ENCODE measurements around the gene FSTL4. TPM values are rescaled to one million over a fixed set of nuclear protein-coding genes. Genes with fewer than 3 reads are reported as not detected.
A peak's percentile ranks its signal among the peaks of the same experiment; 100 is the strongest.

Gene FSTL4
- total and polyA plus RNA-seq, 12 donors: 0.48 to 5.2 (median 2.3) TPM

GRCh38 chr5:133470841-133471240 lies 141.5 kb downstream of the FSTL4 start:
- Histone ChIP-seq H3K36me3 (replicated peaks in 1 of 2) (no peaks in the 10 kb centered on the region), H3K27me3 (no peaks in the 10 kb centered on the region), H3K4me3 (no peak overlapping the region), H3K9me3 (replicated peaks in 1 of 3) (no peaks in the 10 kb centered on the region), H3K27ac (no peak overlapping the region), H3K4me1 (replicated peaks in 1 of 2) (no peaks in the 10 kb centered on the region)
- DNase-seq: no peak
- TF ChIP-seq POLR2A (IDR thresholded peaks at IDR 0.05): no peak
- no peak for TF ChIP-seq CTCF (IDR thresholded peaks at IDR 0.05)
- intact Hi-C loops (cut with DNase I): no loop called here
- 93 to 97% (median 94%) methylated on average over 3 of the region's 3 CpGs for WGBS, 4 donors

- H3K9me3 ChIP-seq (replicated peaks in 1 of 3): no peaks in the 10 kb centered on the region
- TF ChIP-seq CTCF (IDR thresholded peaks at IDR 0.05): no peak
- no peak for TF ChIP-seq POLR2A (IDR thresholded peaks at IDR 0.05)
- no peaks in the 10 kb centered on the region for H3K4me1 ChIP-seq (replicated peaks in 1 of 2)
- no peak overlapping the region for H3K27ac ChIP-seq
- no peaks in the 10 kb centered on the region for H3K27me3 ChIP-seq
- DNase-seq: peak in 1 of 7 donors; percentile 14
- H3K36me3 ChIP-seq (replicated peaks in 1 of 2): no peaks in the 10 kb centered on the region
- intact Hi-C loops (cut with DNase I): no loop called here
- H3K4me3 ChIP-seq: no peak overlapping the region
- WGBS, 4 donors: 80 to 89% (median 88%) methylated on average over 7 of the region's 7 CpGs
Observed at GRCh38 chr5:133469846-133470245, 142.5 kb downstream of the FSTL4 start.

- WGBS, 4 donors: 92 to 100% (median 97%) methylated on average over 2 of the region's 2 CpGs
- H3K4me3 ChIP-seq: no peak overlapping the region
Observed at GRCh38 chr5:133469252-133469651, 143.1 kb downstream of the FSTL4 start.

GRCh38 chr5:133468596-133468995 lies 143.7 kb downstream of the FSTL4 start:
- Histone ChIP-seq H3K36me3 (replicated peaks in 1 of 2) (no peaks in the 10 kb centered on the region), H3K27me3 (no peaks in the 10 kb centered on the region), H3K4me3 (no peak overlapping the region), H3K4me1 (replicated peaks in 1 of 2) (no peaks in the 10 kb centered on the region), H3K27ac (no peak overlapping the region), H3K9me3 (replicated peaks in 1 of 3) (no peaks in the 10 kb centered on the region)
- intact Hi-C loops (cut with DNase I): no loop called here
- DNase-seq: peak in 1 of 7 donors; percentile 34
- WGBS, 4 donors: 79 to 84% (median 82%) methylated on average over 5 to 6 of the region's 6 CpGs
- TF ChIP-seq POLR2A (IDR thresholded peaks at IDR 0.05) (no peak), CTCF (IDR thresholded peaks at IDR 0.05) (no peak)

More at GRCh38 chr5:133469252-133469651, 143.1 kb downstream of the FSTL4 start:
- TF ChIP-seq POLR2A (IDR thresholded peaks at IDR 0.05): no peak
- TF ChIP-seq CTCF (IDR thresholded peaks at IDR 0.05): no peak
- intact Hi-C loops (cut with DNase I): no loop called here
- no peak overlapping the region for H3K27ac ChIP-seq
- H3K4me1 ChIP-seq (replicated peaks in 1 of 2): no peaks in the 10 kb centered on the region
- peak in 1 of 7 donors; percentile 29 for DNase-seq
- no peaks in the 10 kb centered on the region for H3K27me3 ChIP-seq
- no peaks in the 10 kb centered on the region for H3K9me3 ChIP-seq (replicated peaks in 1 of 3)
- H3K36me3 ChIP-seq (replicated peaks in 1 of 2): no peaks in the 10 kb centered on the region
